Putamen (tissue), 1 donor: Measurements from ENCODE around the gene MMP2.

Experiments
- DNase-seq: peaks from one replicate; pipeline ENCODE4 v3.0.0-alpha.2; 2016; ENCODE audit warnings: low spot score

The MMP2 gene

GRCh38 chr16:55469821-55470532 lies 9.0 kb upstream of the MMP2 start:
- no peak for DNase-seq

- no peak for DNase-seq
These were observed 8.2 kb upstream of the MMP2 start for GRCh38 chr16:55470533-55471371.

GRCh38 chr16:55471448-55472097 lies 7.4 kb upstream of the MMP2 start:
- DNase-seq: no peak

GRCh38 chr16:55473587-55473986 lies 5.4 kb upstream of the MMP2 start:
- no peak for DNase-seq

- DNase-seq: no peak
These were observed 4.2 kb upstream of the MMP2 start for GRCh38 chr16:55474821-55475220.

DNA sequence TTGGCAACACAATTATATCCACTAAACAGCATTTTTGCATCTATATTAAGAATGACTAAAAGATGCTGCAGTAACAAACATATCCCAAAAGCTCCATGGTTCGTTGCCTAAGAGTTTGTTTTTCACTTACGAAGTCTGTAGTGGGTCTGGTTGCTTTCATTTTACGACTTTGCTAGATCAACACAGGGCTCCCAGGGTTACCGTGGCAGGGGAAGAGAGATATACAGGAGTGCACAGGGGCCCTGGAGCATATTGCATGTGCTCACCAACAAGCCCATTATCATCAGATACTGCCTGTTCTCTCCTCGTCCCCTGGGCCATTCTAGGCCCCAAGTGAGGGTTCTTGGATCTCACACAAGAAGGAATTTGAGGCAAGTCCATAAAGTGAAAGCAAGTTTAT lies 3.1 kb upstream of the MMP2 start:
- no peak for DNase-seq

GRCh38 chr16:55476625-55477533 lies 2.1 kb upstream of the MMP2 start:
- DNase-seq: no peak

DNA sequence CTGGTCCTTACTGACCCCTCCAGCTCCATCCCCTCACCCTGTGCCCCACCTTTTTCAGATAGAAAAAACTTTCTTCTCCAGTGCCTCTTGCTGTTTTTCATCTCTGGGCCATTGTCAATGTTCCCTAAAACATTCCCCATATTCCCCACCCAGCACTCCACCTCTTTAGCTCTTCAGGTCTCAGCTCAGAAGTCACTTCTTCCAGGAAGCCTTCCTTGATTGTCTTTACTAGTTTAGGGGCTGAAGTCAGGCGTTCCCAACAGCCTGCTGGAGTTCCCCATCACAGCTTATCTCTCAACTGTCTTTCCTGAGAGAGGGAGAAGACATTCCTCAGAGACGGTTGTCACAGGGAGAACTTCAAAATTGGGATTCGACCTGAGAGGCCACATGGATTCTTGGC lies 1.3 kb upstream of the MMP2 start:
- no peak for DNase-seq

GRCh38 chr16:55479430-55480140 lies 587 bp downstream of the MMP2 start:
- no peak for DNase-seq

GRCh38 chr16:55480228-55480655 lies 1.2 kb downstream of the MMP2 start:
- no peak for DNase-seq

GRCh38 chr16:55481023-55481422 lies 2.0 kb downstream of the MMP2 start:
- DNase-seq: no peak

DNA sequence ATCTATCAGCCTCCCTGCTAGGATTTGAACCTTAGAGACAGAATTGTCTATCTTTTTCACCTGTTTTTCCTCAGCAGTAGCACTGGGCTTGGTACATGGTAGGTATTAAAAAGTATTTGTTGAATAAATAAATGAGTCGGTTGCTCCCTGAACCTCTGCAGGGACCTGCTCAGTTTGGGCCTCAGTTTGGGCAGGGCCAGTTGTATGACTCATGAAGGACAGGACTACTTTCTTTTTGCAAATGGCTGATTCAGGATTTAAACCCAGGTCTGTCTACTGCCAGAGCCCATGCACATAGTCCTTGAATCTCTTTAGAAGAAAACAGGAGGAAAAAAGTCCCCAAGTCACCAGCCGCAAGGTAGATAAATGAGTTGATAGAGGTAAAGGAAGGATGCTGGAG lies 3.1 kb downstream of the MMP2 start:
- DNase-seq: no peak

DNA sequence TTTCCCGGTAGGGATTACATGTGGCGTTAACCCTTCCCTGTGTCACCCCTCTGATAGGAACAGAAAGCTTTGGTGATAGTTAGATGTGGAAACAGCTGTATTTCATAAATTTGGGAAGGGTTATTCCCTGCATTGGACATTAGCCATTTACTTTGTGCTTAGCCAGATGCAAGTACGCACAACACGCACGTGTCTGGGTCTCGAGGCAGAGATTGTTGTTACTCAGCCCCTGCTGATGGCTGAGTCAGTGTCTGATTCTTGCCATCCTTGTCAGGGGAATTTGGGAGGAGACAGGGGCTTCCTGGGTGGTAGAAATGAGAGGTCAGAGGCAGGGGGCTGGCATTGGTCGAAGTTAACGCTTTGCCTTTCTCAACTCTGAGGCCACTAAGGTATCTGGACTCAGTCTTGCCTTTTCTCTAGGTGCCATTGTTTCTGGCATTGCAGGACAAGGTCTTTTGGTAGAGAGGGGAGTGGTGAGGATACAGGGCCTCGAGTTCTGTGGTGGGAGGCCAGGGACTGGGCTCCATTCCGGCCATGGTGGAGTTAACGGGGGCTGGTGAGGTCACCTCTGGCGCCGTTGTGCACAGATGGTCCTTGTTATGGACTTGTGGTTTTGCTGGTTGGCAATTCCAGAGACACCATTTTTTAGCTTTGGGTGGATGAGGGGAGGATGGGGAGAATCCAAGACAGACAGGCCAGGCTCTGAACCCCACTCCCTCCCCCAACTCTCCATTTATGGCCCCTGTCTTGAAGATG lies 8.2 kb downstream of the MMP2 start:
- no peak for DNase-seq

GRCh38 chr16:55488306-55488705 lies 9.3 kb downstream of the MMP2 start:
- DNase-seq: no peak

- DNase-seq: no peak
These were observed 10.3 kb downstream of the MMP2 start for GRCh38 chr16:55489119-55489955.

DNA sequence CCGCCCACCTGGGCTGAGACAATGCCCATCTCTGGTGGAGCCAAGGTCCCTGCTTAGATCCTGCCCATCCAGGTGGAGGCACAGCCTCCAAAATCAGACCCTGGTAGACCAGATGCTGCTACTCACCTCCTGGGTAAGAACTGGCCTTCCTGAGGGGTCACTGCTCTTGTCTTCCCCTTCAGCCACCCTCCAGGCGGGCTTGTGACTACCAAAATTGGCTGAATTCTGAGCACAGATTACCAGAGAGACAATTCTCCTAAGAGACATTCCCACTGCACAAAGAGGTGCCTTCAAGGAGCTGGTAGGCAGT lies 10.9 kb downstream of the MMP2 start:
- DNase-seq: no peak

DNA sequence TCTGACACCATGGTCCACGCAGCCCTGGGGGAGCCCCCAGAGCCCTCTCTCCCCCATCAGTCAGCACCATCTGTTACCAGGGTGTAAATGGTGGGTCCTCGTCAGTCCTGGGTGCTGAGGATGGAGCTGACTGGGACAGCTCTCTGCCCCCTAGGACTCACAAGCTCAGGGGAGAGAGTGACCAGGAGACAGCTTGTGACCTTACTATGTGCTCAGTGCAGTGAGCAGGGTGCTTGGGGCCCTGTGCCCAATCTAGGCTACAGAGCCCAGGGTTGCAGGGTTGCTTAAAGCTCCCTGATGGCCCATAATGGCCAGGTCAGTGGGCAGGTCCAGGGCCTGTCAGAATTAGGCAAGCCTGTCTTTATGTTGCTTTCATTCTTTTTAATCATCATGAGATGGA lies 11.3 kb downstream of the MMP2 start:
- no peak for DNase-seq

DNA sequence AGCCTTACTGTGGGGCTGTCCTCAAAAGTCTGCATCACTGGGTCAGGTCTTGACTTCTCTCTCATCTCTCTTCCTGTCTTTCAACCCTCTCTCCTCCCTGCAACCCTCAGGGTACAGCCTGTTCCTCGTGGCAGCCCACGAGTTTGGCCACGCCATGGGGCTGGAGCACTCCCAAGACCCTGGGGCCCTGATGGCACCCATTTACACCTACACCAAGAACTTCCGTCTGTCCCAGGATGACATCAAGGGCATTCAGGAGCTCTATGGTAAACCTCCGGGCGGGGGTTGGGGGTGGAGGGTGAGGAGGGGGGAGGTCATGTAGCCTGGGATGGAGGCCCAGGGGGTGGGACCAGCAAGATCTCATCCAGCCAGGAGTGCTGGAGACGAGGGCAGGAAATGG lies 12.7 kb downstream of the MMP2 start:
- DNase-seq: no peak

DNA sequence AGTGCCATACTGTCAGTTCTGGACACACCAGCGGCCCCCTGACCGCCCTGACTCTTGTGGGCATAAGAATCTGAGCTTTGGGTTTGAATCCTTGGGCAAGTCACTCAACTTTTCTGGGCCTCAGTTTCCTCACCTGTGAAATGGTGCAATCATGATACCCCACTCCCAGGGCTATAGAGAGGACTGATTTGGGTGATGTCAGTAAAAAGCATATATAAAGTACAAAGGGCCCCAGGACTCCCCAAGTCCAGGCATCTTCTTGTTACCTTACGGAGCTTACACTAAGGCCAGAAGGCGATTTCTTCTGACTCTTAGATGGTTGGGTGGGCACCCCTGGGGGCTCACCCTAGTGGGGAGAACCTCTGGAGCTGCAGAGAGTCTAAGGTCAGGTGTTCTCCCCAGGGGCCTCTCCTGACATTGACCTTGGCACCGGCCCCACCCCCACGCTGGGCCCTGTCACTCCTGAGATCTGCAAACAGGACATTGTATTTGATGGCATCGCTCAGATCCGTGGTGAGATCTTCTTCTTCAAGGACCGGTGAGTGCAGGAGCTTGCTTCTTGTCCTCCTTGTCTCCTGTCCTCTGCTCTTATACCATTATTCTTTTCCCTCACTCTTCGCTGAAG lies 13.9 kb downstream of the MMP2 start:
- DNase-seq: no peak
